Measurements from ENCODE around the gene ENPP1. TPM values are rescaled to one million over a fixed set of nuclear protein-coding genes. Genes with fewer than 3 reads are reported as not detected.

The ENPP1 gene
- total RNA-seq, 2 experiments from 2014 or later, result 0.34 TPM; not detected in 1

GRCh38 chr6:131761060-131761761 lies 46.6 kb upstream of the ENPP1 start:
- no peaks in the 10 kb centered on the region for H4K20me1 ChIP-seq (ENCODE audit: insufficient read depth, low read length)
- DNase-seq (ENCODE audit: low spot score), result no peak
- no peak overlapping the region for H3K4me2 ChIP-seq (ENCODE audit: low read length)
- no peaks in the 10 kb centered on the region for H3K36me3 ChIP-seq (ENCODE audit: insufficient read depth, low read length)
- no peaks in the 10 kb centered on the region for H3K9me3 ChIP-seq (ENCODE audit: low read length)
- intact Hi-C loops (cut with micrococcal nuclease; ENCODE audit: unreplicated experiment), result no loop called here
- no peaks in the 10 kb centered on the region for H3K79me2 ChIP-seq (ENCODE audit: insufficient read depth, low read depth, low read length)
- ChIA-PET CTCF (ENCODE audit: unreplicated experiment) (no interaction called here), POLR2A (no interaction called here)
- H3K4me1 ChIP-seq (ENCODE audit: insufficient read depth, low read length, poor library complexity, severe bottlenecking), result no peaks in the 10 kb centered on the region
- no peak overlapping the region for H2AFZ ChIP-seq (ENCODE audit: low read length)
- no TSS peak for BruUV-seq (replicated peaks)
- TF ChIP-seq EZH2phosphoT487 (IDR thresholded peaks at IDR 0.05; ENCODE audit: borderline replicate concordance, low read depth, low read length), result no peak
- no peak for TF ChIP-seq CTCF (conservative IDR thresholded peaks at IDR 0.05; ENCODE audit: low read length)
- H3K4me3 ChIP-seq (ENCODE audit: low read depth, low read length, poor library complexity, severe bottlenecking), result no peak overlapping the region
- H3K9me2 ChIP-seq (ENCODE audit: insufficient read depth, low read length), result no peaks in the 10 kb centered on the region
- no peak overlapping the region for H3K27ac ChIP-seq (ENCODE audit: low read depth, low read length, poor library complexity, severe bottlenecking)

- CTCF ChIA-PET (ENCODE audit: unreplicated experiment), result no interaction called here
Observed at GRCh38 chr6:131761762-131762067, 46.1 kb upstream of the ENPP1 start.

More at GRCh38 chr6:131761762-131762067, 46.1 kb upstream of the ENPP1 start:
- no TSS peak for BruUV-seq (replicated peaks)
- no peak for DNase-seq (ENCODE audit: low spot score)
- POLR2A ChIA-PET, result no interaction called here
- no peaks in the 10 kb centered on the region for H4K20me1 ChIP-seq (ENCODE audit: insufficient read depth, low read length)
- no peaks in the 10 kb centered on the region for H3K36me3 ChIP-seq (ENCODE audit: insufficient read depth, low read length)
- no peak overlapping the region for H3K4me2 ChIP-seq (ENCODE audit: low read length)
- H3K9me2 ChIP-seq (ENCODE audit: insufficient read depth, low read length), result no peaks in the 10 kb centered on the region
- no peak overlapping the region for H3K4me3 ChIP-seq (ENCODE audit: low read depth, low read length, poor library complexity, severe bottlenecking)
- no peak overlapping the region for H2AFZ ChIP-seq (ENCODE audit: low read length)
- H3K27ac ChIP-seq (ENCODE audit: low read depth, low read length, poor library complexity, severe bottlenecking), result no peak overlapping the region
- no peaks in the 10 kb centered on the region for H3K4me1 ChIP-seq (ENCODE audit: insufficient read depth, low read length, poor library complexity, severe bottlenecking)
- TF ChIP-seq CTCF (conservative IDR thresholded peaks at IDR 0.05; ENCODE audit: low read length), result no peak
- no peak for TF ChIP-seq EZH2phosphoT487 (IDR thresholded peaks at IDR 0.05; ENCODE audit: borderline replicate concordance, low read depth, low read length)
- intact Hi-C loops (cut with micrococcal nuclease; ENCODE audit: unreplicated experiment), result no loop called here
- no peaks in the 10 kb centered on the region for H3K79me2 ChIP-seq (ENCODE audit: insufficient read depth, low read depth, low read length)
- no peaks in the 10 kb centered on the region for H3K9me3 ChIP-seq (ENCODE audit: low read length)

Measured in OCI-LY7 (cell line).